ENCODE measurements around the gene ZSWIM7. TPM values are rescaled to one million over a fixed set of nuclear protein-coding genes. Genes with fewer than 3 reads are reported as not detected.

ZSWIM7 gene
- total RNA-seq, 2 experiments from 2014 or later = 11.3 to 13.0 TPM

- H3K36me3 ChIP-seq (ENCODE audit: insufficient read depth, low read length) = no peaks in the 10 kb centered on the region
- POLR2A ChIA-PET = interaction anchor here (0.7 kb wide), 1 partner anchor 11 kb away, joined by 3 read pairs; no protein-coding TSS in a partner anchor
- TF ChIP-seq CTCF (IDR thresholded peaks at IDR 0.05) = no peak
- H3K9me3 Mint-ChIP-seq = no peaks in the 10 kb centered on the region
- H3K4me1 Mint-ChIP-seq (ENCODE audit: low read depth) = peaks cover 8% of the 10 kb centered on the region
- ATAC-seq (ENCODE audit: poor library complexity) (no peak), DNase-seq (no peak)
- H3K4me3 Mint-ChIP-seq = no peak overlapping the region
- CTCF ChIA-PET = interaction anchor here (1.8 kb wide), 1 partner anchor 13 kb away, joined by 6 read pairs; the partner anchor contains the start of gene ADORA2B
- H3K27me3 Mint-ChIP-seq = no peaks in the 10 kb centered on the region
- no peaks in the 10 kb centered on the region for H3K4me1 ChIP-seq (ENCODE audit: insufficient read depth, low read length)
- intact Hi-C loops (cut with DNase I, micrococcal nuclease) = no loop called here
- H3K9me3 ChIP-seq (ENCODE audit: control insufficient read depth in 1 of 2, insufficient read depth in 1 of 2, low read length in 2 of 2) = no peaks in the 10 kb centered on the region
- no peak overlapping the region for H3K4me3 ChIP-seq (ENCODE audit: low read length)
- no peak overlapping the region for H3K27ac ChIP-seq (ENCODE audit: low read depth in 1 of 2, low read length in 2 of 2)
- H3K27ac Mint-ChIP-seq = no peak overlapping the region
- no peaks in the 10 kb centered on the region for H3K36me3 Mint-ChIP-seq (ENCODE audit: low read depth)
- no peaks in the 10 kb centered on the region for H3K27me3 ChIP-seq (ENCODE audit: control insufficient read depth in 1 of 2, insufficient read depth in 2 of 2, low read length in 2 of 2)
Measured at GRCh38 chr17:15957608-15958307, 41.7 kb downstream of the ZSWIM7 start.

GRCh38 chr17:15957206-15957605 lies 42.3 kb downstream of the ZSWIM7 start:
- Histone ChIP-seq H3K27ac (ENCODE audit: low read depth in 1 of 2, low read length in 2 of 2) (no peak overlapping the region), H3K4me3 (ENCODE audit: low read length) (no peak overlapping the region), H3K36me3 (ENCODE audit: insufficient read depth, low read length) (no peaks in the 10 kb centered on the region), H3K9me3 (ENCODE audit: control insufficient read depth in 1 of 2, insufficient read depth in 1 of 2, low read length in 2 of 2) (no peaks in the 10 kb centered on the region), H3K4me1 (ENCODE audit: insufficient read depth, low read length) (no peaks in the 10 kb centered on the region), H3K27me3 (ENCODE audit: control insufficient read depth in 1 of 2, insufficient read depth in 2 of 2, low read length in 2 of 2) (no peaks in the 10 kb centered on the region)
- intact Hi-C loops (cut with DNase I, micrococcal nuclease) = no loop called here
- Mint-ChIP-seq H3K4me1 (ENCODE audit: low read depth) (peaks cover 8% of the 10 kb centered on the region), H3K9me3 (no peaks in the 10 kb centered on the region), H3K27ac (no peak overlapping the region), H3K4me3 (no peak overlapping the region), H3K36me3 (ENCODE audit: low read depth) (no peaks in the 10 kb centered on the region), H3K27me3 (no peaks in the 10 kb centered on the region)
- ATAC-seq (ENCODE audit: poor library complexity) (no peak), DNase-seq (peak in 2 of 14 experiments; percentile 17 to 30)
- CTCF ChIA-PET = no interaction called here
- TF ChIP-seq CTCF (IDR thresholded peaks at IDR 0.05) = no peak
- POLR2A ChIA-PET = interaction anchor here (0.7 kb wide), 1 partner anchor 10 kb away, joined by 3 read pairs; no protein-coding TSS in a partner anchor

- Mint-ChIP-seq H3K27me3 (no peaks in the 10 kb centered on the region), H3K27ac (no peak overlapping the region), H3K36me3 (ENCODE audit: low read depth) (no peaks in the 10 kb centered on the region), H3K9me3 (no peaks in the 10 kb centered on the region), H3K4me3 (no peak overlapping the region), H3K4me1 (ENCODE audit: low read depth) (peaks cover 8% of the 10 kb centered on the region)
- no peak overlapping the region for H3K27ac ChIP-seq (ENCODE audit: low read depth in 1 of 2, low read length in 2 of 2)
- intact Hi-C loops (cut with DNase I, micrococcal nuclease) = no loop called here
- DNase-seq = no peak
- ChIA-PET POLR2A (no interaction called here), CTCF (no interaction called here)
- H3K27me3 ChIP-seq (ENCODE audit: control insufficient read depth in 1 of 2, insufficient read depth in 2 of 2, low read length in 2 of 2) = no peaks in the 10 kb centered on the region
- no peak for TF ChIP-seq CTCF (IDR thresholded peaks at IDR 0.05)
- no peaks in the 10 kb centered on the region for H3K36me3 ChIP-seq (ENCODE audit: insufficient read depth, low read length)
- no peak overlapping the region for H3K4me3 ChIP-seq (ENCODE audit: low read length)
- no peaks in the 10 kb centered on the region for H3K4me1 ChIP-seq (ENCODE audit: insufficient read depth, low read length)
- ATAC-seq (ENCODE audit: poor library complexity) = no peak
- H3K9me3 ChIP-seq (ENCODE audit: control insufficient read depth in 1 of 2, insufficient read depth in 1 of 2, low read length in 2 of 2) = no peaks in the 10 kb centered on the region
Measured at GRCh38 chr17:15955793-15956541, 43.5 kb downstream of the ZSWIM7 start.

Measured in CD4-positive, alpha-beta T cell (primary cell).